VCaP (cell line): ENCODE results near the gene SMURF2.

Experiments used
- H3K27ac ChIP-seq: fragments of 450-650 bp; 2 replicates; pipeline ENCODE4 v1.5.1; 2017
- TF ChIP-seq, protein P1 (sequence below): fragments of 450-650 bp; conservative IDR thresholded peaks from 2 replicates; pipeline ENCODE4 v1.5.1; 2017; ENCODE audit warnings: mild to moderate bottlenecking, moderate library complexity

SMURF2 gene

DNA sequence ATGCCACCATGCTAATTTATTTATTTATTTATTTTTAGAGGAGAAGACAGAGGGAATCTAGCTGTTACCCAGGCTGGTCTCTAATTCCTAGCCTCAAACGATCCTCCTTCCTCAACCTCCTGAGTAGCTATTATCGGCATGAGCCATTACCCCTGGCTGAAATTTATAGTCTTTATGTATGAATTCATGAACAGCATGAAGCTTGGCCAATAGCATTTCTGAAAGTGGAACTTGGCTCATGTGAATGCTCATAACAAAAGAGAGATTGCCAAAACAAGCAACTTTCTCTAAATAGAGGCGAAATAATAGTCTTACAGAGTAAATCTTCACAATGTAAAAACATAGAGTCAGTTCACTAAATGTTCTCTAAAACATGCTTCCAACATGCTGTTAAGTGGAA is 30.1 kb upstream of the SMURF2 start:
- TF ChIP-seq, protein P1, sequence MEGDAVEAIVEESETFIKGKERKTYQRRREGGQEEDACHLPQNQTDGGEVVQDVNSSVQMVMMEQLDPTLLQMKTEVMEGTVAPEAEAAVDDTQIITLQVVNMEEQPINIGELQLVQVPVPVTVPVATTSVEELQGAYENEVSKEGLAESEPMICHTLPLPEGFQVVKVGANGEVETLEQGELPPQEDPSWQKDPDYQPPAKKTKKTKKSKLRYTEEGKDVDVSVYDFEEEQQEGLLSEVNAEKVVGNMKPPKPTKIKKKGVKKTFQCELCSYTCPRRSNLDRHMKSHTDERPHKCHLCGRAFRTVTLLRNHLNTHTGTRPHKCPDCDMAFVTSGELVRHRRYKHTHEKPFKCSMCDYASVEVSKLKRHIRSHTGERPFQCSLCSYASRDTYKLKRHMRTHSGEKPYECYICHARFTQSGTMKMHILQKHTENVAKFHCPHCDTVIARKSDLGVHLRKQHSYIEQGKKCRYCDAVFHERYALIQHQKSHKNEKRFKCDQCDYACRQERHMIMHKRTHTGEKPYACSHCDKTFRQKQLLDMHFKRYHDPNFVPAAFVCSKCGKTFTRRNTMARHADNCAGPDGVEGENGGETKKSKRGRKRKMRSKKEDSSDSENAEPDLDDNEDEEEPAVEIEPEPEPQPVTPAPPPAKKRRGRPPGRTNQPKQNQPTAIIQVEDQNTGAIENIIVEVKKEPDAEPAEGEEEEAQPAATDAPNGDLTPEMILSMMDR: no peak
- H3K27ac ChIP-seq: no peak overlapping the region

DNA sequence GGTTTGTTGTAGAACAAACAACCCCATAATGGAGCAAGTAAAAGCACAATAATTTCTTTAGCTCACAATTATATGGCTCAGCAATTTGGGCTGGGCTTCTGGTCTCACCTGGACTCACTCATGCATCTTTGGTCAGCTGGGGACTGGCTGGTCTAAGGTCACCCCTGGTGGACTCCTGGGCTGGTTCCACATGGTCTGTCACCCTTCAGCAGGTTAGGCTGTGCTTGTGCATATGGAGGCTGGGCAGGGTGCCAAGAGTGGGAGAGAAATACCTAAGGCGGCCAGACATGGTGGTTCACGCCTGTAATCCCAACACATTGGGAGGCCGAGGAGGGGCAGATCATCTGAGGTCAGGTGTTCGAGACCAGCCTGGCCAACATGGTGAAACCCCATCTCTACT is 27.0 kb upstream of the SMURF2 start:
- TF ChIP-seq, protein P1: no peak
- no peak overlapping the region for H3K27ac ChIP-seq

- no peak overlapping the region for H3K27ac ChIP-seq
- TF ChIP-seq, protein P1: no peak
Measured at GRCh38 chr17:64688481-64688880, 26.4 kb upstream of the SMURF2 start.

DNA sequence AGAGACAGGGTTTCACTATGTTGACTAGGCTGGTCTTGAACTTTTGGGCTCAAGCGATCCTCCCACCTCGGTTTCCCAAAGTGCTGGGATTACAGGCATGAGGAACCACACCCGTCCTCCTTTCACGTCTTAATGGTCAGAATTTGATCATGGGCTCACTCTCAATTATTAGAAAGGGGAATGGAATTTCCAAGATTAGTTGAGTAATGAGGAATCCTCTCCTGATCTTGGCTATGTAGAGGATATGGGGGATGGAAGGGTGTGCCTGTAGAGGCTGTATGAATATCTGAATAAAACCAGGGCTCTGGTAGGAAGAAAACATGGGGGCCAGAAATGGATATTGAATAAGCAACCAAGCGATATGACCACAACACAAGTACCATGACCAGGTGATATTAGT is 25.9 kb upstream of the SMURF2 start:
- H3K27ac ChIP-seq: no peak overlapping the region
- TF ChIP-seq, protein P1: no peak

- H3K27ac ChIP-seq: no peak overlapping the region
- TF ChIP-seq, protein P1: no peak
Measured at GRCh38 chr17:64687376-64687775, 25.3 kb upstream of the SMURF2 start.

GRCh38 chr17:64686705-64687104 is 24.6 kb upstream of the SMURF2 start:
- no peak overlapping the region for H3K27ac ChIP-seq
- TF ChIP-seq, protein P1: no peak

GRCh38 chr17:64685705-64686104 is 23.6 kb upstream of the SMURF2 start:
- TF ChIP-seq, protein P1: no peak
- no peak overlapping the region for H3K27ac ChIP-seq

DNA sequence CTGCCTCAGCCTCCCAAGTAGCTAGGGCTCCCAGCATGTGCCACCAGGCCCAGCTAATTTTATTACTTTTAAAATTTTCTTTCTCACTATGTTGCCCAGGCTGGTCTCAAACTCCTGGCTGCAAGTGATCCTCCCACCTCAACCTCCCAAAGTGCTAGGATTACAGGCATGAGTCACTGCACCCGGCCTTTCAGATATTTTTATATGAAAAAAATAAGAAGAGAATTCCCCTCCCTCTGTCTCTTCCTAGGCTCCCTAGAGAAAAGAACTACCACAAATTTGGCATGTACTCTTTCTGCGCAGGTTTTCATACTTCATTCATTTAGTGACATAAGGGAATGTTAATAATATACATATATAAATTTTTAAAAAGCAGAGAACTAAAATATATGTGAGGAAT is 21.7 kb upstream of the SMURF2 start:
- TF ChIP-seq, protein P1: no peak
- H3K27ac ChIP-seq: no peak overlapping the region
